OCI-LY3 (cell line): ENCODE results near the gene PPIB.

Experiments
- EZH2phosphoT487 ChIP-seq: fragments of 200-600 bp; shearing (Covaris generic); IDR thresholded peaks from 2 replicates; pipeline ENCODE4 v1.6.1; 2018; ENCODE audit warnings: antibody characterized with exemption, mixed run types, low read depth
- TF ChIP-seq, protein P1 (sequence below): fragments of 200-600, 300-600 bp; sonication (generic); IDR thresholded peaks from 2 replicates; pipeline ENCODE4 v1.5.1; 2014; ENCODE audit warnings: antibody characterized with exemption, low read length, low read depth

GRCh38 chr15:64107337-64107736 lies 55.5 kb downstream of the PPIB start:
- TF ChIP-seq, protein P1, sequence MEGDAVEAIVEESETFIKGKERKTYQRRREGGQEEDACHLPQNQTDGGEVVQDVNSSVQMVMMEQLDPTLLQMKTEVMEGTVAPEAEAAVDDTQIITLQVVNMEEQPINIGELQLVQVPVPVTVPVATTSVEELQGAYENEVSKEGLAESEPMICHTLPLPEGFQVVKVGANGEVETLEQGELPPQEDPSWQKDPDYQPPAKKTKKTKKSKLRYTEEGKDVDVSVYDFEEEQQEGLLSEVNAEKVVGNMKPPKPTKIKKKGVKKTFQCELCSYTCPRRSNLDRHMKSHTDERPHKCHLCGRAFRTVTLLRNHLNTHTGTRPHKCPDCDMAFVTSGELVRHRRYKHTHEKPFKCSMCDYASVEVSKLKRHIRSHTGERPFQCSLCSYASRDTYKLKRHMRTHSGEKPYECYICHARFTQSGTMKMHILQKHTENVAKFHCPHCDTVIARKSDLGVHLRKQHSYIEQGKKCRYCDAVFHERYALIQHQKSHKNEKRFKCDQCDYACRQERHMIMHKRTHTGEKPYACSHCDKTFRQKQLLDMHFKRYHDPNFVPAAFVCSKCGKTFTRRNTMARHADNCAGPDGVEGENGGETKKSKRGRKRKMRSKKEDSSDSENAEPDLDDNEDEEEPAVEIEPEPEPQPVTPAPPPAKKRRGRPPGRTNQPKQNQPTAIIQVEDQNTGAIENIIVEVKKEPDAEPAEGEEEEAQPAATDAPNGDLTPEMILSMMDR = no peak
- no peak for TF ChIP-seq EZH2phosphoT487
